ENCODE measurements around the gene HIPK4.

The HIPK4 gene

GRCh38 chr19:40417643-40417981, 27.6 kb upstream of the HIPK4 start:
- DNase-seq (ENCODE audit: extremely low read depth, insufficient read length): no peak
- TF ChIP-seq CTCF (IDR thresholded peaks at IDR 0.05; ENCODE audit: insufficient read depth, low read length, poor library complexity, severe bottlenecking): no peak
- Histone ChIP-seq H3K4me3 (replicated peaks; ENCODE audit: low read depth, low read length) (no peak overlapping the region), H3K27me3 (replicated peaks; ENCODE audit: control insufficient read depth, insufficient read depth, low read length) (no peaks in the 10 kb centered on the region), H3K36me3 (ENCODE audit: control insufficient read depth, insufficient read depth, low read length) (peaks cover 3% of the 10 kb centered on the region)

- peak; percentile 67 for DNase-seq (ENCODE audit: extremely low read depth, insufficient read length)
- no peak for TF ChIP-seq CTCF (IDR thresholded peaks at IDR 0.05; ENCODE audit: insufficient read depth, low read length, poor library complexity, severe bottlenecking)
Observed at GRCh38 chr19:40416918-40417642, 27.1 kb upstream of the HIPK4 start.

GRCh38 chr19:40415768-40416167, 25.8 kb upstream of the HIPK4 start:
- Histone ChIP-seq H3K4me3 (replicated peaks; ENCODE audit: low read depth, low read length) (no peak overlapping the region), H3K36me3 (ENCODE audit: control insufficient read depth, insufficient read depth, low read length) (no peaks in the 10 kb centered on the region), H3K27me3 (replicated peaks; ENCODE audit: control insufficient read depth, insufficient read depth, low read length) (no peaks in the 10 kb centered on the region)
- no peak for TF ChIP-seq CTCF (IDR thresholded peaks at IDR 0.05; ENCODE audit: insufficient read depth, low read length, poor library complexity, severe bottlenecking)
- no peak for DNase-seq (ENCODE audit: extremely low read depth, insufficient read length)

More at GRCh38 chr19:40416918-40417642, 27.1 kb upstream of the HIPK4 start:
- no peaks in the 10 kb centered on the region for H3K36me3 ChIP-seq (ENCODE audit: control insufficient read depth, insufficient read depth, low read length)
- H3K27me3 ChIP-seq (replicated peaks; ENCODE audit: control insufficient read depth, insufficient read depth, low read length): no peaks in the 10 kb centered on the region
- H3K4me3 ChIP-seq (replicated peaks; ENCODE audit: low read depth, low read length): no peak overlapping the region

- Histone ChIP-seq H3K4me3 (replicated peaks; ENCODE audit: low read depth, low read length) (no peak overlapping the region), H3K36me3 (ENCODE audit: control insufficient read depth, insufficient read depth, low read length) (no peaks in the 10 kb centered on the region), H3K27me3 (replicated peaks; ENCODE audit: control insufficient read depth, insufficient read depth, low read length) (no peaks in the 10 kb centered on the region)
- no peak for DNase-seq (ENCODE audit: extremely low read depth, insufficient read length)
- no peak for TF ChIP-seq CTCF (IDR thresholded peaks at IDR 0.05; ENCODE audit: insufficient read depth, low read length, poor library complexity, severe bottlenecking)
Observed at GRCh38 chr19:40414542-40415535, 24.9 kb upstream of the HIPK4 start.

- Histone ChIP-seq H3K36me3 (ENCODE audit: control insufficient read depth, insufficient read depth, low read length) (no peaks in the 10 kb centered on the region), H3K27me3 (replicated peaks; ENCODE audit: control insufficient read depth, insufficient read depth, low read length) (no peaks in the 10 kb centered on the region), H3K4me3 (replicated peaks; ENCODE audit: low read depth, low read length) (no peak within 1 kb of the TSS)
- no peak for DNase-seq (ENCODE audit: extremely low read depth, insufficient read length)
- no peak for TF ChIP-seq CTCF (IDR thresholded peaks at IDR 0.05; ENCODE audit: insufficient read depth, low read length, poor library complexity, severe bottlenecking)
Observed at GRCh38 chr19:40413291-40413845, 23.4 kb upstream of the HIPK4 start, which contains the start of gene PRX. PRX (minus strand) TSS chr19:40413378; CDS start chr19:40407932, 5,446 bp downstream.
